Stomach (tissue), 9 donors: ENCODE measurements around the gene CNGA2. TPM values are rescaled to one million over a fixed set of nuclear protein-coding genes. Genes with fewer than 3 reads are reported as not detected.

Experiments
- DNase-seq, 2 donors: peaks; one replicate each; pipeline versions ENCODE4 v3.0.0 to v3.0.0-alpha.2; 2013 to 2019
- H3K27ac ChIP-seq, 5 donors: fragments of 200-600 bp in 4 of 5; sonication (generic) in 4 of 5; one replicate each; pipeline ENCODE4 v1.5.1; 2013 to 2019; ENCODE audit warnings: mild to moderate bottlenecking in 1 of 5, moderate library complexity in 1 of 5
- H3K27me3 ChIP-seq, 3 donors: fragments of 200-600 bp; sonication (generic); one replicate each; pipeline ENCODE4 v1.5.1; 2017 to 2019; ENCODE audit warnings: mixed run types in 1 of 3
- H3K36me3 ChIP-seq, 4 donors: fragments of 200-600 bp; sonication (generic); 1 replicate in 3 of 4; 2 replicates in 1 of 4; pipeline ENCODE4 v1.5.1; 2016 to 2019
- H3K4me1 ChIP-seq, 4 donors: fragments of 200-600 bp; sonication (generic); one replicate each; pipeline ENCODE4 v1.5.1; 2016 to 2019
- H3K4me3 ChIP-seq, 4 donors: fragments of 200-600 bp; sonication (generic) in 3 of 4; one replicate each; pipeline ENCODE4 v1.5.1; 2016 to 2019; ENCODE audit warnings: mild to moderate bottlenecking in 1 of 4
- H3K9me3 ChIP-seq, 4 donors: fragments of 200-600 bp; sonication (generic); one replicate each; pipeline ENCODE4 v1.5.1; 2016 to 2019
- CTCF ChIP-seq, 7 experiments: fragments of 450-650 bp in 4 of 7; fragments of 200-600 bp in 3 of 7; sonication (generic) in 3 of 7; IDR thresholded peaks; one replicate each; pipeline ENCODE4 v1.5.1; 2016 to 2019; ENCODE audit warnings: antibody characterized with exemption in 7 of 7, control low read depth in 2 of 7, mild to moderate bottlenecking in 1 of 7
- EP300 ChIP-seq: sonication (generic); formaldehyde crosslinking; IDR thresholded peaks from one replicate; pipeline ENCODE4 v1.6.1; 2017; ENCODE audit warnings: antibody characterized with exemption
- POLR2A ChIP-seq, 4 donors: fragments of 450-650 bp; IDR thresholded peaks; one replicate each; pipeline ENCODE4 v1.6.1; 2016; ENCODE audit warnings: antibody characterized with exemption in 4 of 4, control low read depth in 2 of 4, mild to moderate bottlenecking in 1 of 4, moderate library complexity in 1 of 4
- POLR2AphosphoS5 ChIP-seq, 3 donors: sonication (generic); formaldehyde crosslinking; IDR thresholded peaks; one replicate each; pipeline ENCODE4 v1.6.1; 2016; ENCODE audit warnings: antibody characterized with exemption in 3 of 3
- WGBS, 5 donors: extraction: QIAGEN DNeasy Blood & Tissue Kit in 3 of 5; methylation state at CpG; one replicate each; pipeline versions ENCODE4 v1.1.5 to v1.1.7; 2013 to 2018; 5-methylcytosine and 5-hydroxymethylcytosine counted together
- intact Hi-C: fragments of 100-400 bp; cut with DNase I; formaldehyde crosslinking; loops from one replicate; pipeline ENCODE4 v1.15.1; 2023; ENCODE audit warnings: low total_unique reads
- polyA plus RNA-seq, 3 donors: library from polyadenylated mRNA; stranded (reverse); fragments of 200-250 nt; gene quantifications; one replicate each; pipeline ENCODE4 v1.2.3, GENCODE V29; 2013
- total RNA-seq, 5 donors: library from RNA; depleted of rRNA; stranded (reverse); fragments of >200 nt; gene quantifications; one replicate each; pipeline versions ENCODE4 v1.1.0 to v1.2.3, GENCODE V29; 2014 to 2016
- donor health status: healthy with polysubstance abuse.
- donor health status: Bipolar disorder and iron deficiency.
- donor health status: healthy.

Gene CNGA2
- total and polyA plus RNA-seq, 8 donors, result not detected

DNA sequence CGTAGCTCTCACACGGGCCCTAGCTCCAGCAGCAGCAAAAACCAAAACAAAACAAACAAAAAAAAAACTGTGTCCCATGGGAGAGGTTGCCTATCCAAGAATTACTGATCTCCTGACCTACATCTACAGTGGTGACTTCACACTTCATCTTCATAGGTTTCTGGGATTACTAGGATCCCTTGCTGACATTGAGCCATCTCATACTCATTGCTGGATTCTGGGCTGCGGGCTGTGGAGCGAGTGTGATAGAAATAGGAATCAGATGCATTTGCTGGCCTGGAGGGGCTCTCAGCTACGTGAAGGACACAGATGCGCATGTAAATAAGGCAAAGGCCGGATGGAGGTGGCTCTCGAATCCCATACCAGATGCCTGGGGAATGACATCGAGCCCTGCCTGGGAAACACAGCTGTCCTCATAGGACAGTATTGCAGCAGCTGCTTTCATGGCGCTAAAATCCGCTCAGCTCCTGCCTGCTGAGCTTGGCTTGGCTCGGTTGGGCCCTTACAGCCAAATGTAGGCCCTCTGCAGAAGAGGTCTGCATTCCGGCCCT lies 41.7 kb downstream of the CNGA2 start:
- Histone ChIP-seq H3K4me1 (no peaks in the 10 kb centered on the region), H3K36me3 (no peaks in the 10 kb centered on the region), H3K27ac (no peak overlapping the region), H3K27me3 (no peaks in the 10 kb centered on the region), H3K4me3 (no peak overlapping the region), H3K9me3 (no peaks in the 10 kb centered on the region)
- intact Hi-C loops, result no loop called here
- WGBS, 5 donors, result 68 to 79% (median 75%) methylated on average over 8 to 13 of the region's 13 CpGs
- DNase-seq, result peak in 1 of 2 donors; percentile 32
- TF ChIP-seq POLR2A (IDR thresholded peaks at IDR 0.05), result no peak
- no peak for TF ChIP-seq POLR2AphosphoS5 (IDR thresholded peaks at IDR 0.05)
- TF ChIP-seq CTCF (IDR thresholded peaks at IDR 0.05), result no peak
- TF ChIP-seq EP300, result no peak

DNA sequence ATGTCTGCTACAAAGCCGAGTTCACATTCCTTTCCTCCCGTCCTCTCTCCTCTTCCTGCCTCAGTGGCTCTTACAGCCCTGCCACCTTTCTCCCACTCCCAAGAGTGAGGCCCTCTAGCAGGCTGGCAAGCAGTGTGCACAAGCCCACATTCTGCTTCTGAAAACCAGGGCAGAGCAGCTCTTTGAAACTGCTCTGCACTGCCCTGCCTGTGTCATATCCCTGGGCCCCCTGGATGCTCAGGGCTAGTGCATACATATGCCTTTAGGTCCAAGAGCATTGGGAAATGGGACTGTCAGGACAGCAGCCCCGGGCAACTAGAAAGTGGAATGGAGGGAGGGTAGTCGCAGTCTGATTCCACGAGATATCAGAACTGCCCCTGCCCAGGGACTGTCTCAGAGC lies 42.4 kb downstream of the CNGA2 start:
- intact Hi-C loops, result no loop called here
- DNase-seq, result no peak
- no peak overlapping the region for H3K27ac ChIP-seq
- H3K27me3 ChIP-seq, result no peaks in the 10 kb centered on the region
- WGBS, 5 donors, result 43 to 82% (median 73%) methylated on average over 2 to 5 of the region's 5 CpGs
- no peaks in the 10 kb centered on the region for H3K4me1 ChIP-seq
- H3K9me3 ChIP-seq, result no peaks in the 10 kb centered on the region
- no peaks in the 10 kb centered on the region for H3K36me3 ChIP-seq
- H3K4me3 ChIP-seq, result no peak overlapping the region
- TF ChIP-seq CTCF (IDR thresholded peaks at IDR 0.05), result no peak
- no peak for TF ChIP-seq POLR2AphosphoS5 (IDR thresholded peaks at IDR 0.05)
- no peak for TF ChIP-seq POLR2A (IDR thresholded peaks at IDR 0.05)

DNA sequence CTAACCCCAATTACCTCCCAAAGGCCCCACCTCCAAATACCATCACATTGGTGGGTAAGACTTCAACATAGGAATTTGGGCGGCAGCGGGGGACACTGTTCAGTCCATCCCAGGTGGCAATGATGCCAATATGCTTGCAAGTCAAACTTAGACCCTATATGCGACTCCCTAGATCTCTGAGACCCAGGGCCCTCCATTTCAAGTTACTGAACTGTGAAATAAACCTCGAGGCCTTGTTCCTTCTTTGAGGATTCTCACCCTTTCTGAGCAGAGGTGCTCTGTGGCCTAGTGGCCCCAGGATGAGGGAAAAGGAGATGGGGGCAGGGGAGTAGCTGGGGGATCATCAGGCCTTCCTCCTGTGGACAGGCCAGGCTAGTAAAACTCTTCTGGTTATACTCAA lies 44.7 kb downstream of the CNGA2 start:
- peaks cover 0 to 3% (median 0%) of the 10 kb centered on the region in 3 donors for H3K27me3 ChIP-seq
- intact Hi-C loops, result no loop called here
- no peaks in the 10 kb centered on the region for H3K36me3 ChIP-seq
- no peaks in the 10 kb centered on the region for H3K9me3 ChIP-seq
- no peak overlapping the region for H3K4me3 ChIP-seq
- no peak for DNase-seq
- no peaks in the 10 kb centered on the region for H3K4me1 ChIP-seq
- TF ChIP-seq EP300 (no peak), POLR2AphosphoS5 (IDR thresholded peaks at IDR 0.05) (no peak), POLR2A (IDR thresholded peaks at IDR 0.05) (no peak), CTCF (IDR thresholded peaks at IDR 0.05) (no peak)
- no peak overlapping the region for H3K27ac ChIP-seq
- 65 to 88% (median 85%) methylated on average over 4 of the region's 4 CpGs for WGBS, 5 donors

GRCh38 chrX:151780621-151781020 lies 46.1 kb downstream of the CNGA2 start:
- no peak for TF ChIP-seq EP300
- no peak for TF ChIP-seq CTCF (IDR thresholded peaks at IDR 0.05)
- TF ChIP-seq POLR2AphosphoS5 (IDR thresholded peaks at IDR 0.05), result no peak
- TF ChIP-seq POLR2A (IDR thresholded peaks at IDR 0.05), result no peak
- intact Hi-C loops, result no loop called here
- Histone ChIP-seq H3K4me3 (no peak overlapping the region), H3K27me3 (peaks cover 0 to 3% (median 0%) of the 10 kb centered on the region in 3 donors), H3K27ac (no peak overlapping the region), H3K9me3 (no peaks in the 10 kb centered on the region), H3K36me3 (no peaks in the 10 kb centered on the region), H3K4me1 (no peaks in the 10 kb centered on the region)
- WGBS, 5 donors, result 84 to 91% (median 86%) methylated on average over 4 of the region's 4 CpGs
- DNase-seq, result no peak
